K562 (cell line): Measurements from ENCODE around the gene NACA. TPM values are rescaled to one million over a fixed set of nuclear protein-coding genes. Genes with fewer than 3 reads are reported as not detected.

Source experiments
- ATAC-seq: fragments of 200-7000 bp; cut with Tn5 transposase; 3 replicates; pipeline ENCODE4 v1.9.1; 2020; ENCODE audit warnings: moderate library complexity
- BruUV-seq: library from RNA; stranded (reverse); fragments of 400-500 nt; replicated peaks from 2 replicates; lab custom pipeline; 2021; lab: Mats Ljungman, UMichigan
- CTCF ChIA-PET: fragments of 300-600 bp; formaldehyde crosslinking; extraction: SDS; loops from one replicate; lab custom pipeline; 2021; ENCODE audit warnings: low intra/inter-chr PET ratio; lab: Yijun Ruan, JAX
- POLR2A ChIA-PET: fragments of 300-600, 350-650 bp; sonication (Branson Sonifier 250); formaldehyde crosslinking; extraction: SDS; loops from one replicate; lab custom pipeline; 2021; ENCODE audit warnings: antibody characterized with exemption, inconsistent platforms; lab: Yijun Ruan, JAX
- DNase-seq, 4 experiments: peaks; one replicate each; pipeline versions ENCODE4 v3.0.0 to v3.0.0-alpha.2; 2011 to 2018; ENCODE audit warnings: low spot score in 3 of 4, mixed read lengths in 3 of 4; ENCODE audit errors: extremely low read depth in 1 of 4
- FAIRE-seq: peaks from 2 replicates; lab custom pipeline; 2011; peaks lifted over from hg19 to GRCh38; lab: Jason Lieb, UNC
- H2AFZ ChIP-seq: 2 replicates; pipeline ENCODE4 v1.6.0; 2011; ENCODE audit warnings: low read depth, low read length, control low read depth, inconsistent platforms
- H3K27ac ChIP-seq: fragments of 200-600 bp; 3 replicates; pipeline ENCODE4 v1.8.0; 2011; ENCODE audit warnings: low read depth, mild to moderate bottlenecking, control low read depth, inconsistent platforms, low read length, moderate library complexity, mixed read lengths; ENCODE audit errors: extremely low read depth
- H3K27me3 ChIP-seq, 2 experiments: fragments of 300-600 bp in 1 of 2; 2 replicates in 1 of 2; 3 replicates in 1 of 2; pipeline versions ENCODE4 v1.6.0 to v1.8.0; 2011; ENCODE audit warnings: inconsistent platforms in 2 of 2, low read length in 2 of 2, mild to moderate bottlenecking in 1 of 2, mixed read lengths in 1 of 2, moderate library complexity in 1 of 2; ENCODE audit not compliant: control insufficient read depth in 2 of 2, insufficient read depth in 2 of 2
- H3K36me3 ChIP-seq: fragments of 300-600 bp; 3 replicates; pipeline ENCODE4 v1.8.0; 2011; ENCODE audit warnings: mild to moderate bottlenecking, low read length, inconsistent platforms; ENCODE audit not compliant: control insufficient read depth, insufficient read depth
- H3K4me1 ChIP-seq, 2 experiments: fragments of 200-600 bp in 1 of 2; replicated peaks in 1 of 2; 2 replicates in 1 of 2; 3 replicates in 1 of 2; pipeline versions ENCODE4 v1.5.1 to v1.8.0; 2011; ENCODE audit warnings: inconsistent platforms in 2 of 2, low read length in 2 of 2, mild to moderate bottlenecking in 1 of 2, mixed read lengths in 1 of 2, moderate library complexity in 1 of 2; ENCODE audit not compliant: control insufficient read depth in 2 of 2, insufficient read depth in 2 of 2
- H3K4me2 ChIP-seq: 2 replicates; pipeline ENCODE4 v1.6.1; 2011; ENCODE audit warnings: low read length, control low read depth, inconsistent platforms, mixed read lengths; ENCODE audit not compliant: insufficient read depth
- H3K4me3 ChIP-seq: fragments of 200-600 bp; sonication (generic), shearing (Covaris generic); 2 replicates; pipeline ENCODE4 v1.5.1; 2016; ENCODE audit warnings: control low read depth, inconsistent platforms
- H3K79me2 ChIP-seq: fragments of 200-600 bp; 3 replicates; pipeline ENCODE4 v1.8.0; 2011; ENCODE audit warnings: low read length, inconsistent platforms; ENCODE audit not compliant: control insufficient read depth, insufficient read depth
- H3K9ac ChIP-seq, 2 experiments: 2 replicates each; pipeline versions ENCODE4 v1.6.0 to v1.6.1; 2011; ENCODE audit warnings: low read depth in 2 of 2, low read length in 2 of 2, control low read depth in 1 of 2, inconsistent platforms in 1 of 2, mild to moderate bottlenecking in 1 of 2, mixed read lengths in 1 of 2; ENCODE audit not compliant: insufficient read depth in 1 of 2
- H3K9me1 ChIP-seq: one replicate; pipeline ENCODE4 v1.6.0; 2011; ENCODE audit warnings: inconsistent platforms, mild to moderate bottlenecking, low read length, moderate library complexity; ENCODE audit not compliant: control insufficient read depth, insufficient read depth
- H3K9me3 ChIP-seq: replicated peaks from 2 replicates; pipeline ENCODE4 v1.5.1; 2011; ENCODE audit warnings: low read depth, low read length, inconsistent platforms; ENCODE audit not compliant: control insufficient read depth, insufficient read depth
- H4K20me1 ChIP-seq: replicated peaks from 2 replicates; pipeline ENCODE4 v1.6.1; 2011; ENCODE audit warnings: low read length, inconsistent platforms, mixed read lengths; ENCODE audit not compliant: control insufficient read depth, insufficient read depth
- AFF1 ChIP-seq, 2 experiments: fragments of 450-650 bp; IDR thresholded peaks; 2 replicates each; pipeline ENCODE4 v1.6.1; 2018; ENCODE audit warnings: mild to moderate bottlenecking in 2 of 2, low read depth in 1 of 2; ENCODE audit not compliant: partially characterized antibody in 2 of 2
- CBFA2T3 ChIP-seq: fragments of 450-650 bp; IDR thresholded peaks from 2 replicates; pipeline ENCODE4 v1.6.1; 2017
- ETV1 ChIP-seq: fragments of 450-650 bp; conservative IDR thresholded peaks from 2 replicates; pipeline ENCODE4 v1.6.1; 2016; ENCODE audit warnings: missing genetic modification characterization, control low read depth, low read depth, missing compliant biosample characterization
- HES1 ChIP-seq: fragments of 450-650 bp; IDR thresholded peaks from 2 replicates; pipeline ENCODE4 v1.6.1; 2016; ENCODE audit warnings: low read depth, mild to moderate bottlenecking, moderate library complexity
- ILK ChIP-seq: fragments of 450-650 bp; IDR thresholded peaks from 2 replicates; pipeline ENCODE4 v1.6.1; 2016; ENCODE audit warnings: missing genetic modification characterization, low read depth, mild to moderate bottlenecking, missing compliant biosample characterization, moderate library complexity, borderline replicate concordance
- KDM1A ChIP-seq, 2 experiments: fragments of 450-650 bp; IDR thresholded peaks; 2 replicates each; pipeline ENCODE4 v1.6.1; 2016; ENCODE audit warnings: mild to moderate bottlenecking in 2 of 2
- MAFK ChIP-seq: IDR thresholded peaks from 2 replicates; pipeline ENCODE4 v1.6.1; 2011; ENCODE audit warnings: low read length, improper control_type of control experiment
- MYNN ChIP-seq, 2 experiments: sonication (generic); formaldehyde crosslinking in 1 of 2; IDR thresholded peaks; 2 replicates each; pipeline versions ENCODE4 v1.5.0 to v1.6.1; 2016 to 2020; ENCODE audit warnings: antibody characterized with exemption in 1 of 2, missing genetic modification reagents in 1 of 2
- POLR2AphosphoS2 ChIP-seq: IDR thresholded peaks from 2 replicates; pipeline ENCODE4 v1.6.1; 2012; ENCODE audit warnings: low read length, improper control_type of control experiment
- POU5F1 ChIP-seq: fragments of 150-350 bp; IDR thresholded peaks from 2 replicates; pipeline ENCODE4 v1.6.1; 2014; ENCODE audit warnings: borderline replicate concordance, low read length, low read depth, mild to moderate bottlenecking; ENCODE audit not compliant: partially characterized antibody
- SRSF9 ChIP-seq: fragments of 200-400 bp; formaldehyde crosslinking; IDR thresholded peaks from 2 replicates; pipeline ENCODE4 v1.6.1; 2017; ENCODE audit warnings: low read depth, low read length, borderline replicate concordance
- TAF9B ChIP-seq: fragments of 450-650 bp; IDR thresholded peaks from 2 replicates; pipeline ENCODE4 v1.6.1; 2018; ENCODE audit warnings: mild to moderate bottlenecking; ENCODE audit not compliant: partially characterized antibody
- TFAP4 ChIP-seq: sonication (generic); formaldehyde crosslinking; IDR thresholded peaks from 2 replicates; pipeline ENCODE4 v1.8.0; 2022; ENCODE audit warnings: missing genetic modification reagents, mild to moderate bottlenecking, moderate library complexity, borderline replicate concordance
- ZKSCAN3 ChIP-seq: fragments of 250-450 bp; sonication (Bioruptor Pico); IDR thresholded peaks from 2 replicates; pipeline ENCODE4 v1.4.0; 2020
- ZNF174 ChIP-seq: fragments of 250-450 bp; sonication (Bioruptor Pico); IDR thresholded peaks from 2 replicates; pipeline ENCODE4 v1.4.0; 2020; ENCODE audit warnings: mild to moderate bottlenecking
- WGBS: fragments of 100-300 bp; shearing (Covaris generic); methylation state at CpG from one replicate; pipeline ENCODE4 v1.1.6; 2016; ENCODE audit warnings: low coverage, mixed read lengths; ENCODE audit not compliant: insufficient coverage; ENCODE audit errors: missing lambda C conversion rate; 5-methylcytosine and 5-hydroxymethylcytosine counted together
- in situ Hi-C: fragments of 300-500 bp; cut with MboI; formaldehyde crosslinking; loops from 4 replicates; pipeline ENCODE4 v1.15.0; 2018; ENCODE audit warnings: inconsistent platforms, mixed read lengths
- intact Hi-C: fragments of 100-400 bp; cut with micrococcal nuclease; formaldehyde crosslinking; loops from 2 replicates; pipeline ENCODE4 v1.14.2; 2022
- polyA plus RNA-seq, 8 experiments: library from polyadenylated mRNA; depleted of rRNA in 4 of 8; stranded (reverse) in 5 of 8; unstranded in 3 of 8; fragments of >200 nt; fragmentation: Nextera tagmentation in 2 of 8; fragmentation: Illumina TruSeq in 1 of 8; extraction: Ambion mirVana in 2 of 8; extraction: Trizol in 1 of 8; gene quantifications; 2 replicates each; pipeline versions ENCODE4 v1.2.1 to v1.2.3, GENCODE V29; 2011 to 2014; ENCODE audit warnings: inconsistent platforms in 1 of 8, missing spikeins in 1 of 8
- total RNA-seq, 7 experiments: library from RNA; depleted of rRNA in 6 of 7; stranded (reverse); fragments of >200 nt in 6 of 7; fragmentation: Illumina TruSeq in 2 of 7; extraction: Trizol in 2 of 7; gene quantifications; 2 replicates each; pipeline versions ENCODE4 v1.2.1 to v1.2.3, GENCODE V29; 2011 to 2021; ENCODE audit warnings: low replicate concordance in 1 of 7

NACA gene
- total and polyA plus RNA-seq, 9 of the 15 experiments (the other 6 are each of a cell fraction or from before 2014, with no cell fraction given): 1,030 to 2,416 (median 1,645) TPM

- TF ChIP-seq MYNN (IDR thresholded peaks at IDR 0.05) (no peak), MYNN (CRISPR knock-in tag; IDR thresholded peaks at IDR 0.05) (no peak), MAFK (no peak), HES1 (no peak), TFAP4 (CRISPR knock-in tag) (peak; percentile 51), CBFA2T3 (peak; percentile 74), ZNF174 (no peak)
These were observed 3.9 kb downstream of the NACA start (continued) for GRCh38 chr12:56721216-56721615.

GRCh38 chr12:56720731-56721151 is 4.4 kb downstream of the NACA start:
- POLR2A ChIA-PET: interaction anchor here (0.5 to 4.6 kb wide), 8 partner anchors 11 to 299 kb away, joined by 3 to 32 read pairs (median 3); partner anchors contain the start of gene ATP5F1B
- peaks cover 62% of the 10 kb centered on the region for H4K20me1 ChIP-seq
- TF ChIP-seq KDM1A (IDR thresholded peaks at IDR 0.05) (0 out of 4 replicates have a peak, but pooled peaks of 1 of the 2 experiments have one; percentile 33), POLR2AphosphoS2 (no peak), ILK (tag) (no peak), TAF9B (no peak), ETV1 (tag) (0 out of 2 replicates have a peak, but pooled peaks have one; percentile 20), SRSF9 (no peak), ZKSCAN3 (no peak), POU5F1 (no peak), AFF1 (IDR thresholded peaks at IDR 0.05; ENCODE audit: low read depth in 1 of 2, partially characterized antibody in 2 of 2) (no peak)

More at GRCh38 chr12:56720731-56721151, 4.4 kb downstream of the NACA start:
- Histone ChIP-seq H3K9me1 (peaks cover 36% of the 10 kb centered on the region), H2AFZ (no peak overlapping the region), H3K4me3 (peak overlapping the region; percentile 89; the same call in 1 of the 2 replicates), H3K9ac (peak overlapping the region; percentile 79 to 100; a peak in 2 of 4 replicates), H3K79me2 (peaks cover 92% of the 10 kb centered on the region), H3K9me3 (no peaks in the 10 kb centered on the region), H3K4me1 (peaks cover 28 to 44% of the 10 kb centered on the region in 2 experiments), H3K27ac (peak overlapping the region; percentile 25; the same call in 2 of the 3 replicates), H3K36me3 (peaks cover 86% of the 10 kb centered on the region), H3K27me3 (no peaks in the 10 kb centered on the region), H3K4me2 (peak overlapping the region; percentile 99)
- no peak for FAIRE-seq
- 9% methylated on average over 1 of the region's 1 CpG for WGBS
- in situ Hi-C loops: loop anchor here (10.0 kb wide), 1 partner anchor 76 kb away; the partner anchor contains the start of gene ATP5F1B
- CTCF ChIA-PET: no interaction called here
- ATAC-seq: no peak
- DNase-seq: no peak
- no TSS peak for BruUV-seq
- intact Hi-C loops: no loop called here
